OCI-LY7 (cell line): Measurements from ENCODE around the gene NRN1. TPM values are rescaled to one million over a fixed set of nuclear protein-coding genes. Genes with fewer than 3 reads are reported as not detected.

ENCODE experiments used
- BruUV-seq: library from RNA; stranded (reverse); fragments of 400-500 nt; replicated peaks from 2 replicates; lab custom pipeline; 2021; lab: Mats Ljungman, UMichigan
- CTCF ChIA-PET: fragments of 300-600 bp; sonication (Branson Sonifier 250); formaldehyde crosslinking; loops from one replicate; lab custom pipeline; 2022; ENCODE audit warnings: antibody characterized with exemption; ENCODE audit not compliant: unreplicated experiment; lab: Charles Lee
- POLR2A ChIA-PET: fragments of 300-600 bp; sonication (Branson Sonifier 250); formaldehyde crosslinking; loops from one replicate; lab custom pipeline; 2022; ENCODE audit warnings: antibody characterized with exemption; lab: Charles Lee
- DNase-seq: peaks from one replicate; pipeline ENCODE4 v3.0.0-alpha.2; 2015; ENCODE audit warnings: low spot score
- H2AFZ ChIP-seq: fragments of 200-600 bp; sonication (generic), shearing (Covaris generic); 2 replicates; pipeline ENCODE4 v1.6.1; 2014; ENCODE audit warnings: mild to moderate bottlenecking, antibody characterized with exemption, low read length, moderate library complexity
- H3K27ac ChIP-seq: fragments of 200-600 bp; sonication (generic); 2 replicates; pipeline ENCODE4 v1.5.1; 2014; ENCODE audit warnings: mixed run types, low read depth, mild to moderate bottlenecking, moderate library complexity, low read length, inconsistent platforms; ENCODE audit not compliant: poor library complexity, severe bottlenecking
- H3K36me3 ChIP-seq: fragments of 200-600 bp; sonication (generic); 2 replicates; pipeline ENCODE4 v1.6.1; 2014; ENCODE audit warnings: mild to moderate bottlenecking, antibody characterized with exemption, low read length, moderate library complexity, mixed read lengths; ENCODE audit not compliant: insufficient read depth
- H3K4me1 ChIP-seq: fragments of 200-600 bp; sonication (generic); 2 replicates; pipeline ENCODE4 v1.5.1; 2014; ENCODE audit warnings: mild to moderate bottlenecking, low read length; ENCODE audit not compliant: insufficient read depth, poor library complexity, severe bottlenecking
- H3K4me2 ChIP-seq: fragments of 200-600 bp; sonication (generic); 2 replicates; pipeline ENCODE4 v1.6.1; 2014; ENCODE audit warnings: mild to moderate bottlenecking, low read length
- H3K4me3 ChIP-seq: fragments of 200-600 bp; sonication (generic); 2 replicates; pipeline ENCODE4 v1.5.1; 2014; ENCODE audit warnings: mild to moderate bottlenecking, low read depth, low read length; ENCODE audit not compliant: poor library complexity, severe bottlenecking
- H3K79me2 ChIP-seq: fragments of 200-600 bp; sonication (generic); 2 replicates; pipeline ENCODE4 v1.6.1; 2016; ENCODE audit warnings: low read depth, mild to moderate bottlenecking, low read length, moderate library complexity, mixed read lengths; ENCODE audit not compliant: insufficient read depth
- H3K9me2 ChIP-seq: fragments of 200-600 bp; sonication (generic); 2 replicates; pipeline ENCODE4 v1.6.1; 2016; ENCODE audit warnings: mild to moderate bottlenecking, low read length, mixed read lengths; ENCODE audit not compliant: insufficient read depth
- H3K9me3 ChIP-seq: fragments of 200-600 bp; sonication (generic); 2 replicates; pipeline ENCODE4 v1.6.1; 2014; ENCODE audit warnings: mild to moderate bottlenecking, mixed run types, low read length, mixed read lengths
- H4K20me1 ChIP-seq: fragments of 200-600 bp; sonication (generic); 2 replicates; pipeline ENCODE4 v1.6.1; 2014; ENCODE audit warnings: mild to moderate bottlenecking, antibody characterized with exemption, low read length, moderate library complexity, mixed read lengths; ENCODE audit not compliant: insufficient read depth
- CTCF ChIP-seq: fragments of 200-600 bp; sonication (generic); conservative IDR thresholded peaks from 2 replicates; pipeline ENCODE4 v1.5.1; 2014; ENCODE audit warnings: mild to moderate bottlenecking, antibody characterized with exemption, low read length, moderate library complexity, mixed read lengths
- EZH2phosphoT487 ChIP-seq: fragments of 200-600 bp; sonication (generic); IDR thresholded peaks from 2 replicates; pipeline ENCODE4 v1.6.1; 2018; ENCODE audit warnings: low read depth, borderline replicate concordance, mild to moderate bottlenecking, mixed run types, antibody characterized with exemption, low read length, moderate library complexity, mixed read lengths
- intact Hi-C: fragments of 100-400 bp; cut with micrococcal nuclease; formaldehyde crosslinking; loops from one replicate; pipeline ENCODE4 v1.10.0; 2022; ENCODE audit not compliant: unreplicated experiment
- total RNA-seq, 2 experiments: library from RNA; depleted of rRNA in 1 of 2; stranded (reverse); fragments of >200 nt in 1 of 2; shearing (Covaris generic) in 1 of 2; gene quantifications; 2 replicates each; pipeline ENCODE4 v1.2.3, GENCODE V29; 2014 to 2022

The NRN1 gene
- total RNA-seq, 2 experiments from 2014 or later: 6.4 to 24.8 TPM

GRCh38 chr6:6006006-6006427, 708 bp downstream of the NRN1 start:
- no TSS peak for BruUV-seq
- peak overlapping the region; percentile 98 for H3K4me2 ChIP-seq
- H3K79me2 ChIP-seq: no peaks in the 10 kb centered on the region
- CTCF ChIA-PET: no interaction called here
- H3K27ac ChIP-seq: no peak overlapping the region
- no peaks in the 10 kb centered on the region for H3K9me3 ChIP-seq
- H3K4me1 ChIP-seq: peaks cover 29% of the 10 kb centered on the region
- POLR2A ChIA-PET: interaction anchor here (0.6 to 0.7 kb wide), 2 partner anchors 174 to 276 kb away, joined by 3 to 4 read pairs; no protein-coding TSS in a partner anchor
- H4K20me1 ChIP-seq: no peaks in the 10 kb centered on the region
- peak overlapping the region; percentile 73 for H3K4me3 ChIP-seq
- no peak overlapping the region for H2AFZ ChIP-seq
- DNase-seq: no peak
- TF ChIP-seq EZH2phosphoT487 (no peak), CTCF (no peak)
- H3K36me3 ChIP-seq: no peaks in the 10 kb centered on the region
- intact Hi-C loops: loop anchor here (5.0 to 10.0 kb wide), 7 partner anchors 284 to 1229 kb away; partner anchors contain the start of gene CDYL
- H3K9me2 ChIP-seq: no peaks in the 10 kb centered on the region

DNA sequence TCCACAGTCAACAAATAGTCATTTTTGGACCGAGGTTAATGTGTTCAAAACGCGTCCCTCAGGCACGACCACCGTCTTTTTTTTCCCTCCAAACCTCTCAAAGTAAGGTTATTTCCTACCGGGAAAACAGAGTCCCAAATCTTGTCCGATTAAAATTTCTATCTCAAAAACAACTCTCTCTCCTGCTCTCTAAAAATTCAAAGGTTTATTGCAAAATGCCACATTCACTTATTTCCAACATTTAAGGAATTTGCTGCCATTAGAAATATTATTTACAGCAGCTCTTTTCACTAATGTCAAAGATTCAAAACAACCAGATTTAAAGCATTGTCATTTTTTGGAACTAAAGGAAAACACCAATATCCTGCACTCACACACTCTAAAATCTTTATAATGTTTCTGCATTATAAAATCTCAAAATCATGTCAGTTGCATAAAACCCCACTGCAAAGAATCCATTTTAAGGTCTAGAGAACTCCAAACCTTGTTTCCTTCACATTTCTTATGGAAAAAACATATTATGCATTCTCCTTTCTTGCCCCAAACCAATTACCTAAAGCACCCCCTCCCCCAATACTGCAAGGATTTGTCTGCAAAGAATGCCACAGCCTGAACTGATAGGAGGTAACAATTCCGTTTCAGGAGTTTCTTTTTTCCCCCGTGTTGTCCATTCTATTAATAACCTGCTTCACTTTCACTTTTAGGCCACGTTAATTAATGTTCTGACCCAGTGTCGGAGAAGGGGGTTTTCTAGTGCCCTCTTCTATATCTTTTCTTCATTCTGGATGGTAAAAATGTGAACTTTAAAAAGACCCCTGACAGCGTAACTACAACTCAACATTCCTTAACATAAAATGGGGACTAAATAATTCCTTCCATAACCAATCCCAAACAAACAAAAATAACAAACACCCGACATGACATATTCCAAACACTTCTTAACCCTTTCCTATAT, 1.4 kb downstream of the NRN1 start:
- no peak overlapping the region for H2AFZ ChIP-seq
- peak overlapping the region; percentile 73 for H3K4me3 ChIP-seq
- H3K9me2 ChIP-seq: no peaks in the 10 kb centered on the region
- ChIA-PET POLR2A (interaction anchor here (0.6 to 0.7 kb wide), 2 partner anchors 173 to 326 kb away, joined by 3 to 4 read pairs; no protein-coding TSS in a partner anchor), CTCF (no interaction called here)
- H3K9me3 ChIP-seq: no peaks in the 10 kb centered on the region
- TF ChIP-seq CTCF (no peak), EZH2phosphoT487 (0 out of 2 replicates have a peak, but pooled peaks have one; percentile 27)
- intact Hi-C loops: loop anchor here (5.0 to 10.0 kb wide), 7 partner anchors 283 to 1228 kb away; partner anchors contain the start of gene CDYL
- no peaks in the 10 kb centered on the region for H3K79me2 ChIP-seq
- H4K20me1 ChIP-seq: no peaks in the 10 kb centered on the region
- no peak overlapping the region for H3K27ac ChIP-seq
- no peak for DNase-seq
- H3K36me3 ChIP-seq: no peaks in the 10 kb centered on the region; the same call in 1 of the 2 replicates
- TSS peak; percentile 71 for BruUV-seq
- H3K4me1 ChIP-seq: peaks cover 29% of the 10 kb centered on the region
- H3K4me2 ChIP-seq: peak overlapping the region; percentile 98
